ENCODE data around the gene NEK6. TPM values are rescaled to one million over a fixed set of nuclear protein-coding genes. Genes with fewer than 3 reads are reported as not detected.

NEK6 gene
- total RNA-seq, 4 donors from 2014 or later, result 2.0 to 15.3 (median 7.3) TPM

GRCh38 chr9:124320062-124320973 is 62.6 kb downstream of the NEK6 start:
- Histone ChIP-seq H3K27ac (no peak overlapping the region), H3K9me3 (no peaks in the 10 kb centered on the region), H3K36me3 (peaks cover 0 to 68% (median 2%) of the 10 kb centered on the region in 3 donors), H3K4me3 (no peak overlapping the region), H3K4me1 (peaks cover 0 to 9% (median 0%) of the 10 kb centered on the region in 3 donors), H3K27me3 (no peaks in the 10 kb centered on the region)
- no peak for DNase-seq
- TF ChIP-seq POLR2A (IDR thresholded peaks at IDR 0.05) (no peak), CTCF (IDR thresholded peaks at IDR 0.05) (peak; percentile 52 to 88 (median 80))
- intact Hi-C loops (cut with DNase I), result loop anchor here (5.0 kb wide), 1 partner anchor 193 kb away; no protein-coding TSS in a partner anchor
- 48 to 53% methylated on average over 7 to 8 of the region's 17 CpGs for WGBS, 2 donors

GRCh38 chr9:124321416-124321815 is 63.7 kb downstream of the NEK6 start:
- no peaks in the 10 kb centered on the region for H3K27me3 ChIP-seq
- intact Hi-C loops (cut with DNase I), result loop anchor here (5.0 kb wide), 1 partner anchor 194 kb away; no protein-coding TSS in a partner anchor
- no peak for DNase-seq
- H3K4me3 ChIP-seq, result no peak overlapping the region
- no peak overlapping the region for H3K27ac ChIP-seq
- H3K4me1 ChIP-seq, result peaks cover 0 to 9% (median 0%) of the 10 kb centered on the region in 3 donors
- no peaks in the 10 kb centered on the region for H3K9me3 ChIP-seq
- WGBS, 2 donors, result 86 to 92% methylated on average over 5 to 11 of the region's 12 CpGs
- TF ChIP-seq POLR2A (IDR thresholded peaks at IDR 0.05) (no peak), CTCF (IDR thresholded peaks at IDR 0.05) (no peak)
- H3K36me3 ChIP-seq, result peaks cover 0 to 65% (median 2%) of the 10 kb centered on the region in 3 donors

- 81% methylated on average over 4 of the region's 4 CpGs; no CpG with 5 or more reads in 1 of the 2 donors for WGBS, 2 donors
- peaks cover 0 to 65% (median 7%) of the 10 kb centered on the region in 3 donors for H3K36me3 ChIP-seq
Observed at GRCh38 chr9:124321935-124322334, 64.2 kb downstream of the NEK6 start.

GRCh38 chr9:124322618-124323432 is 65.1 kb downstream of the NEK6 start:
- Histone ChIP-seq H3K4me3 (no peak overlapping the region), H3K27ac (no peak overlapping the region), H3K9me3 (no peaks in the 10 kb centered on the region), H3K4me1 (peaks cover 0 to 9% (median 0%) of the 10 kb centered on the region in 3 donors), H3K27me3 (no peaks in the 10 kb centered on the region), H3K36me3 (peaks cover 0 to 65% (median 12%) of the 10 kb centered on the region in 3 donors)
- intact Hi-C loops (cut with DNase I), result loop anchor here (5.0 kb wide), 1 partner anchor 196 kb away; no protein-coding TSS in a partner anchor
- TF ChIP-seq CTCF (IDR thresholded peaks at IDR 0.05) (no peak), POLR2A (IDR thresholded peaks at IDR 0.05) (no peak)
- DNase-seq, result no peak
- WGBS, 2 donors, result 87 to 90% methylated on average over 13 to 14 of the region's 18 CpGs

More at GRCh38 chr9:124321935-124322334, 64.2 kb downstream of the NEK6 start:
- H3K27ac ChIP-seq, result no peak overlapping the region
- no peak for DNase-seq
- no peak overlapping the region for H3K4me3 ChIP-seq
- TF ChIP-seq POLR2A (IDR thresholded peaks at IDR 0.05) (no peak), CTCF (IDR thresholded peaks at IDR 0.05) (no peak)
- H3K9me3 ChIP-seq, result no peaks in the 10 kb centered on the region
- intact Hi-C loops (cut with DNase I), result loop anchor here (5.0 kb wide), 1 partner anchor 195 kb away; no protein-coding TSS in a partner anchor
- peaks cover 0 to 9% (median 0%) of the 10 kb centered on the region in 3 donors for H3K4me1 ChIP-seq
- no peaks in the 10 kb centered on the region for H3K27me3 ChIP-seq

Measured in esophagus squamous epithelium (tissue), 5 donors.